Erythroblast (primary cell): ENCODE results near the gene CFI.

Source experiments
- GATA1 ChIP-seq: IDR thresholded peaks from 2 replicates; pipeline ENCODE4 v1.6.1; 2011; ENCODE audit warnings: low read depth, mild to moderate bottlenecking, control low read depth, low read length, moderate library complexity
- POLR2A ChIP-seq: IDR thresholded peaks from 2 replicates; pipeline ENCODE4 v1.6.1; 2011; ENCODE audit warnings: mild to moderate bottlenecking, low read length

- TF ChIP-seq POLR2A, result no peak
- no peak for TF ChIP-seq GATA1
Measured at GRCh38 chr4:109729117-109729717, 72.6 kb downstream of the CFI start.
